HG03280 (cell line): Measurements from ENCODE around the gene CA10.

Experiments used
- ATAC-seq: cut with Tn5 transposase; IDR thresholded peaks from one replicate; pipeline ENCODE4 v1.9.1; 2021; ENCODE audit warnings: mild to moderate bottlenecking, moderate library complexity; ENCODE audit not compliant: unreplicated experiment

The CA10 gene

DNA sequence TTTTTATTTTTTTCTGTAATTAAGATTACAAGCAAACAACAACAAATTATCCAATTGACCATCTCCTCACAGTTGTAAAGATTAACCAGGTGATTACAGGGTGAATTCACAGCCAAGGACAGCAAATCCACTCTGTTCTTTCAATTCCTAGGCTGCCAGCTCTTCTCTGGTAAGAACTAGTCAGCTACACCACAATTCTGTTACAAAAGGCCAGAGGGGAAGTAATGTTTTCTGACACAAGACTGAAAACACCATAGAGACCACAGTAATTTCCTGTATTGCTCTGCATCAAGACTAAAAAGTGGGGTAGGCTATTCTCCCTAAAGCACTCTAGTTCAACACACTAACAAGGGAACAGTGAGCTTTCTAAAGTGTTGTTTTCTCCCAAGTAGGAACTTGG, 10.6 kb downstream of the CA10 start:
- peak; percentile 85 for ATAC-seq

DNA sequence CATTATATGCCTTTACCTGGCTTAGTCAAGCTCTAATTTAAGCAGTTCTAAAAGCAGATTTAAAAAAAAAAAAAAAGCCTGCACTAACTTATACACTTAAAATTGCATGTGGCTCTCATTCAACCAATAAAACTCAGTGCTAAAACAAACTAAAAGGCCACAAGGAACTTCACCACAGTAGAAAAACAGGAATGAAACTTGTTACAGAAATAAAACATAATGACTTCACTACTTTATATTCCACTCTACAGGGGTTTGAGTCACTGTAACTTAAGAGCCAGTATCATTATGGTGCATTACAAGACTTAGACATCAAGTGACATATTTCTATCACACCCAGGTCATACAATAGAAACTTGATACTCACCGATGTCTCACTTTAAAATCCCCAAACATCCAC, 11.1 kb downstream of the CA10 start:
- peak; percentile 45 for ATAC-seq

DNA sequence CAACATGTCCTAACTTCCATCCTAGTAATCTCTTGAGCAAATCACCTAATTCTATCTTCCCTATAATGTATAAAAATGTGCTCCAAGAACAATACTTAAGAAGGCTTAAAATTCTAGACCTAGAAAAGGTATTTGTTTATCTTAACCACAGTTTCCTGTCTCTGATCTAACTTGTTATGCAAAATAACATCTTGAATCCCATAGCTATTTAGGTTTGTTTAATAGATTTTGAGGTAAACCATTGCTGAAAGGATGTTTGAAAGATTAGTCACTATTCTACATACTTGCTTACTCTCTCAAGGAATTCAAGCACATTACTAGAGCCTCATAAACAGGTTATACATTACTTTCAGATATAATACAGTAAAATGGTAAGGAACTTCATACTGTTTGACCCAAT, 13.0 kb downstream of the CA10 start:
- no peak for ATAC-seq

DNA sequence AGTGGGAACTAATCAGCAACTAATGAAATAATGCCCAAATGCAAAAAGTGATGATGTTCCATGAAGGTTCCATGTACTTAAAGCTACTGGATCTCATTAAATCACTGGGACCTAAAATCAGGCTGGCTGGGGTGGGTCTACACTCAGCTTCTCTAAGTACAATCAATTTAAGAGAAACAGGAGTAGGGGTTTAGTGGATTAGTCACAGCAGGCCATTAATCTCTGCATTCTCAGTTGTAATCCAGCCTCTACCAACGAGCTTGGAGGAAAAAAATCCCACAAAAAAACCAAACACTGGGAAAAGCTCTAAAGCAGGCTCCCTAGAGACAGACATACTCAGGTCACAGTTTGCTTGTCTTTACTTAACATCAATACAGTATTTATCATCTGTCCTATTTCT, 15.0 kb downstream of the CA10 start:
- no peak for ATAC-seq

DNA sequence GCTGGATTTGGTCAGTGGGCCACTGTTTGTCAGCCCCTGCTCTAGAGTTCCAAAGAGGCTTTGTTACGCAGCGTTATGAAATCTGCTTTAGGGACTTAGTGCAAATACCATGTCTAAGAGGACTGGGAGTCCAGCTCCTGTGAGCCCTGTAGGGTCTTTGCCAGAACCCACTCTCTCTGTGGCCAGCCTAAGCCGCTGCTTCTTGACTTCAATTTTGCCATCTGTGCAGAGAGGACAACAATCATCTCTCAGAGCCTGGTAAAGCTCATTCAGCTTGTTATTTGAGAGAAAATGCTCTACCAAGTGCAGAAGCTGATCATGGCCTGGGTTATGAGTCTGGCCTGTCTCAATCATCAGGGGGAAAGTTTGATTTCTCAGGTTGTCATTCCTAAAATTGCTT, 17.9 kb downstream of the CA10 start:
- ATAC-seq, result no peak

DNA sequence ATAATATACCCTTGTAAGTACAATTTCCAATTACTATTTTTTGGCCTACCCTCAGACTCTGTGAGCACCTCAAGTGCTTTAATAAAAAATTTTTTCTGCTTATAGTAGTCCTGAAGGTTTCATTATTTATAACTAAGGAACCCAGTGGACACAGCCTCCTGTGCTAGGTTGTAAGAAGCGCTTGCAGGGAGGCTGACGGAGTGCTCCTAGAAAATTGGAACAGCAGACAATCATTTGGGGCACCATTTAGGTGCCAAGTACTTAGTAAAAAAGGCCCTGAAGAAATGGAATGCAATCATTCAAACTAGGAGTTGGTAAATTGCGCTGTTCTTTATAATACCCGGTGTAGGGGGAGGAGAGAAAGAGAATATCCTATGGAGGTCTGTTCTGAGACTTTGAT, 19.8 kb downstream of the CA10 start:
- no peak for ATAC-seq

DNA sequence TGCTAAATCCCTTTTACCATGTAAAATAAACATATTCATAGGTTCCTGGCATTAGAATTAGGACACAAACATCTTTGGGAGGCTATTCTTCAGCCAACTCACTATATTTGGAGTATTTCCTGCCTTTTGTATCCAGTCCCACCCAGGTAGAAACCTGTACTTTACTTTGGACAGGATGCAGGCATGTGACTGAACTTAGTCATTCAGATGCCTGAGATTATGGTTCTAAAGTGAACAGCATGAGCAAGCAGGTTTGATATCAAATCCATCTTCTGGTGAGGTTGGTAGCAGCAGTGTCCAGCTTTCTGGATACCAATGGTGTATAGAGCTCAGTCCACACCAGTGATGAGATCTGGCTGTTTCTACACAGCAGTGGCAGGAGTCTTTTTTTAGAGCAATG, 20.2 kb downstream of the CA10 start:
- ATAC-seq, result no peak

DNA sequence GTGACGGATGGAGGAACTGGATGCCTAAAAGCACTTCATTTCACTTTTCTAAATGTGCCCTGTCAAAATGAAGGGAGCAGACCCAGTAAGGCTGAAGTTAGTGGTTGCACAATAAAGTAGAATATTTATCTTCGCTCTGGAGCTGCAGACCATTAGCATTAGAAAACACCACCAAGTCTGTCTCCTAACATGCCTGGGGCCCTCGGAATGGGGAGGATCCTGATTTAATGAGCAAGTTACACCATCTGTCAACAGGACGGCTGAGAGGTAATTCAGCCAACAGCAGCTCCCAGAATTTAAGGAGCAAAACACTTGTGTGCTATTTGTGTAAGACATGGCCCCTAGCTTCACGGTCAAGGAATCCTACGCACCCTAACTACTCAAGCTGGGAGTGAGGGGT, 22.3 kb downstream of the CA10 start:
- ATAC-seq, result no peak

DNA sequence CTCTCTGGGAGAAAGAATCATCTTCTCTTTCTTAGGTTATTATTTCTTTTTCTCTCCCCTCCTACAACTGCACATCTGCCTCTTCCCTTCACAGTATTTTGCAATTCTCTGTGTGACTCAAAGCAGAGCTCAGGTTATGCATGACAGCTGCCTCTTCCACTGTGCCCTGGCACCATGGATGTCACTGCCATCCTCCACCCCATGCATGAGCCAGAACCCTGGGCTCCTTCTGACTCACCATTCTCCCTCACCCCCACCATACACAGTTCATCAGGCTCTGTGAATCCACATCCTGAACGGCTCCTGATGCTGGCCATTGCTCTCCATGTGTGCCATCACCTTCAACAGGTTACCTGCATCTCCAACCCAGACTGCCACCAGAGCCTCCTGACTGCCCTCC, 23.9 kb downstream of the CA10 start:
- no peak for ATAC-seq

DNA sequence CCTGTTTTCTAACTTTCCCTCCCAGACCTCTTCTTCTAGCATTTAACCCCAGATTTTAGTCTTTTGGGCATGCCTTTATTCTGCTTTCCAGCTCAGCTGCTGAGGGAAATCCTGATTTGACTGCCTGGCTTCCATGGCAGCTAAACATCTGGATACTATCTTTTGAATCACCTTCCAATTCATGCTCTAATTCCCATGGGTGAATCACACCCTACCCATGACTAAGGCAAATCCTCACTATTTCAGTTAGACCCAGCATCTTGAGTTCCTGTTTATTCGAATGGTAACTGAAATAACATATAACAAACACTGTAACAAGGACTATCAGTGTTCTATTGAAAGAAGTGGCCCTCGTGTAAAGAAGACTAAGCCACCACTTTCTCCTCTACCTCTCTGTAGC, 29.8 kb downstream of the CA10 start:
- ATAC-seq, result no peak

DNA sequence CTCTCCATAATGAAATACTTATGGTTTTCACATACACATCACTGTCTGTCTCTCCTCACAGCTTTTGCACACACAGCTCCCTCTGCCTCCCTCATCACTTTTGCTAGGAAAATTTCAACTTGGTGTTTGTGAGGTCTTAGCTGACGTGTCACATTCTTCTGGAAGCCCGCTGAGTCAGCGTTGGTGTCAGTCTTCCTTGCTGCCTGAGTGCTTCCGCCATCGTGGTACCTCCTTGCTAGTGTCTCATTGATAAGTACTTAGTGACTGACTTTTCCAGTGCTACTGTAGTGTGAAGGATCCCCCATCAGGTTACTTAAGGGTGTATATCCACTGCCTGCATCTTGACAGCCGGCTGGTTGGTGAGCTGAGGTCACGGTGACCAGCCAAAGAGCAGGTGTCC, 33.5 kb downstream of the CA10 start:
- no peak for ATAC-seq

DNA sequence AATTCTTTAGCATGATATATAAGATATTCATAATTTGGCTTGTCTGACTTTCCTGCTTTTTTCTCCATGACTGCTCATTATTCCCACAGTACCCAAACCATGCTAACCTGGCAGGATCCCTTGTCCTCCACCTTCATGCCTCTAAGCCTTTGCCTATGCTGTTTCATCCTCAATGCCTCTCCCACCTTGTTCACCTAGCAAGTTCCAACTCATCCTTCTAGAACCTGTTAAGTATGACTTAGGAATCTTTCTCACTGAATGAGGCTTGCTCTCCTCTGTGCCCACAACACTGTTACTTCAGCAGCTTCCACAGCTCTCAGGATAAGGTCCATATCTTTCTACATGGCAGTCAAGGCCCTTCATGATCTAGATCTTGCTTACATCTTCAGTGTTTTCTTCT, 34.0 kb downstream of the CA10 start:
- no peak for ATAC-seq

DNA sequence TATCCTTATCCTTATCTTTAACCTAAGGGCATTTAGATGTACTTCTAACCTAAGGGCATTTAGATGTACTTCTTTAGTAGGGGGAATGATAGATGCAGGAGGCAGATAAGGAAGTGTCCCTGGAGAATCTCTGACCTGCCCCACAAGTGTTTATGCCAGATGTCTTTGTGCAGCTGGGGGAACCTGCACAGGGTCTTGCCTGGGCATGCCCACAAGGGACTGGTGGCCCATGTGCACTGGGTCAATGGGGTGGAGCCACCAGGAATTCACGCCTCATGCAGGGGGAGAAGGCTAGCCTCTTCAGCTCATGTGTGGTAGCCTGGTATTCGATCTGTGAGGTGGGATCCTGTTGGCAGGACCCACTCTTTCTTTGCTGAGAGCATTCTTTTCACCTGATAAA, 38.0 kb downstream of the CA10 start:
- no peak for ATAC-seq

DNA sequence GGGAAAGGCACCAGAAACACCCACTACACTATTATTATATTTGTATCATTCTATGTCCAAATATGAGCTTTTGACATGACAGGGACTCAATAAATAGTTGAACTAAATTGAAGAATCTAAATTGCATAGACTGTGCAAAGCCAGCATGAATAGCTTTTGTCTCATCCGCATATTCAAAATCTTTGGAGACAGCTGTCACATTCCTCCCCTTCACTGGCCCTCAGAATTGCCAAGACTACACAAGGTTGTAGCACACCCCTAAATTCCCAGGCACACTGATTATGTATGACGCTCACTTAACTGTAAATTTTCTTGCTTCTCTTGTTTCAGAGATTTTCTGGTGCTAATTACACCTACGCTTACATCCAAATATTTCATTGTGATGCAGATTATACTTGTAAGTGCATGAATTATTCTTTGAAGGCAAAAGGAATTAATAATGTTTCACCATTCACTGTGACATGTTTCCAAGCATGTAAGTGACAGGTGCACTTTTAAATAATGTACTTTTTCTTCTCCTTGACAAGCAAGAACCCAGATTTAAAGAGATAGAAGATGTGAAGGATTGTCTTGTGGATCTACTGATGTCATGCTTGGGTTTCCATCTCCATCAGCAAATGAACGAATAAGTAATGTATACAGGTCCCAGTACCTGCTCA, 47.5 kb downstream of the CA10 start:
- ATAC-seq, result no peak

DNA sequence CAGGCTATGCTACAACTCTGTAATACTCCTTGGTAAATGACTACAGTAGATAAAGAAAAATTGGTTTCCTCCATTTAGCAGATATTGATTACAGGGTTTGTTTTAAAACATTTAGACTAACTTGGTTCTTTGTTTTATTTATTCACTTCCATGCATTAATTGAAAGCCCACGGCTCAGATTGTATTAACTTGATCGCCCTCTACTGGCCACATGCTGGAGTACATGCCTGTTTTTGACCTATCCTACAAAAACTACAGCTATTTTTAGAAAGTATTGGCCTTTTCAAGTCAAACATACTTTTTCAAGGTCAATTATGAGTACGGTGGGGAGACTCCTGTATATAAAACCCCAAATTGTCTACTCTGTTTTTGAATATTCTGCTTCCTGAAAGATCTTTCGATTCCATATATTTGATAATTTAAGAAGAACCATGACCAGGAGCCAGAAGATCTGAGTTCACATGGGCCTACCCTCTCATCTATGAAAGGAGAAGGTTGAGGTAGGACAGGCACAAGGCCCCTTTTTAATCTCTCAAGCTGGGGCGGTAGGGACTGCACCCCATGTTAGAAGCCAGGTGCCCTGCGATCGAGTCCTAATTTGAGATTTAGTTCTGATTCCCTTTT, 51.8 kb downstream of the CA10 start:
- ATAC-seq, result no peak

DNA sequence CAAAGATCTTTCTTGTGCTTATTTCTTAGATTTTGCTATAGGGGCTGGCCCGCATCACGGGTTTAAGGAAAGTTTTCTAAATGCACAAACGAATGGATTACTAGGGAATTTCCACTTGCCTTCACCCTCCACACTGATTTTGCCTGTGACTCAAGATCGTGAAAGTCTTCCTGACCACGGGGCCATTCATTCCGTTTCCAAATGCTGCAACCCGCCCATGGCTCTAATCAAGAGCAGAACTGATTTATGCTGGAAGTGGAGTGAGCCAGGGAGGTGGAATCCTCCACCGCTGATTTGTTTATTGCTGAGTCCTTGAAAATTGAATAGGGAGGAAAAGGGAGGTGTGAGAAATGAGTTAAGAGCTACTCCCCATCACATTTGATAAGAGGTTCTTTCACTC, 52.4 kb downstream of the CA10 start:
- ATAC-seq, result no peak

DNA sequence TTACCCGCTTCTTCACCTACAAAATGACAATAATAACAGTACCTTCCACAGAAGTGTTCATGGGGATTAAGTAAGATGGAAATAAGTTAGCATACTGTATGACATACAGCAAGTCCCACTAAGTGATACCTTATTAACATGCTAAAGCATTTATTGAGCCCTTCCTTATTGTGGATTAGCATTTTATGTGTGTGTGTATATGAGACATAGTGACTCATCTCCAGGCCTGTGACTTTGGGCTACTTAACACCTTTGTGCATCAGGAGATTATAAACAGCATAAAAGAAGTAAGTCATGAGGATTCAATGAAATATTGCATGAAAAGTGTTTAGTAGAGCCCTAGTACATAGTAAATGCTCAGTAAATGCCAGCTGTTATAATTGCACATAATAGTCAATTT, 52.9 kb downstream of the CA10 start:
- ATAC-seq, result no peak

DNA sequence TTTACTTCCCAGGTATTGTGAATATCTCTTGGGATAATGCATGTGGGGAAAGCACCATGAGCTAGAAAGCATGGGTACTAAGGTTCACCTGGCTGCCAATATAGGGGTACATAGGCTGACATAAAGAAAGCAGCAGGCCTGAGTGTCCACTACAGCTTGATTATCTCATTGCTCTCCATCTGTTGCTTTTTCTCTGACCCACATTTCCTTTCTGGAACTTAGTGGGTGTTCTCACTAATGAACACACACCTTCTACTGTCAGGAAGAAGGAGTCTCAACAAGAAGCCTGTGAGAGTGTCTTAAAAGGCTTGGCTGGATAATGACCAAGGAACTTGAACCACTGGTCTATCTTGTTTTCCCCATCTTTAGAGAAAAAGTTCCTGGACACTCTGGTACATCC, 62.5 kb downstream of the CA10 start:
- ATAC-seq, result no peak

DNA sequence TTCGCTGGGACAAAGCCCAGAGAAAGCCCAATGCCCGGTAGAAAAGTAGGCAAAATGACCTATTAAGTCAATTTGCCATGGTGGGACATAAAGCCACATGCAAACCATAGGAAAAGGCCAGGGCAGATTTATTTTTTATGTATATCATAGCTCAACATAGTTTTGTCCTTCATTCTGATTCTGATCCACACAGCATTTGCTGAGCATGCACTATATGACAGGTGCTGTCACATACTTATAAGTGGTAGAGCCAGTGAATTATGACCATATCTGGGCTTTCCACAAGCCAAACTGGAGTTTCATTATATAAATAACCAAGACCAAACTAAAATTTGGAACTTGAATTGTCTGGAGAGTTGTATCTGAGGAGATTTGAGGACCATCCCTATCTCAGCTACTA, 74.3 kb downstream of the CA10 start:
- ATAC-seq, result no peak

DNA sequence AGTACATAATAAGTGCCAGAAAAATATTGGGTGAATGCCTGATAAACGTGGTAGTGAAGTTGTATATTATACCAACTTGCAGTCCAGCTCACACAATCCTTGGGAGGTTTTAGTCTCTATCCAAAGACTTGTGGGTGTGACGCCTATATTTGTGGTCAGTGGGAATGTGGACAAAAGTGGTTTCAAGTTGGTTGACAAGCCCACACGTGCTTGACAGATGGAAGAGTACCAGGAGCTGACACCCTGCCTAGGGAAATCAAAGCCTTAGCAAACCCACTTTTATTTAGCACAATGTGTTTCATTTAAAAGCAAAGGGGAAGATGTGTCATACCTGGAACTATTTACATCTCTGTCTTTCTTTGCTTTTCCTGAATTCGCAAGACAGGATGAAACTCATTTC, 79.0 kb downstream of the CA10 start:
- no peak for ATAC-seq

DNA sequence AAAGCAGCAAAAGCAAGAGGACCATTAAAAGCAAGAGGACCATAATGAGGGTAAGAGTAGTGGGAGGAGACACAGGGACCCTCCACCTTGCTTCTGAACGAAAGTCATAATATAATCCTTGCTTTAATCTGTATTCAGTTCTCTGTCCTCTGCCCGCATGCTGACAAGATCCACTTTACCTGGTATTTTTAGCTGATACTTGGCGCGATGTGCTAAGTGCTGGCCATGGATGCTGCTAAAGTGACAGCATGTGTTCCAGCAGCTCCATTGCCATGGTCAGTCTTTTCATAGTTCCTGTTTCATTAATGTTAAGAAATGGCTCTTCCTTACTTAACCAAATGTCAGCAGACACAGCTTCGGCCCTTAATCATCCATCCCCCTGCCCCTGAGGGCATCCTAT, 86.8 kb downstream of the CA10 start:
- no peak for ATAC-seq

DNA sequence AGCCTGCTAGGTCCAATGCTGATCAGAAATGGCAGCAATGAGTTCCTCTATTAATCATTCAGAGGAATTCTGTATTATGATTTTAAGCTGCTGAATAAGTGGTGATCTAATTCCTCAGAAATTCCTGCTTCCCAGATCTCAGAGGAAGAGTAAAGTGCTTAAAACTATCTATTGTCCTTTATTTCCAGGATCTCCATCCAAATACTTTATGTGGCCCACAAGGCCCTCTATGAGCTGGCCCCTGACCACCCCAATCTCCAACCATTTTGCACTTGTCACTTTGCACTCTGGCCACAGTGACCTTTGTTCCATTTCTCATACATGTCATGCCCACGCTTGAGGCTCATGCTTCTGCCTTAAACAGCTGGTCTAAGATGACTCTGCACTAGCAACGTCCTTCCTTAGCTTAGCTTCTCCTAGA, 93.7 kb downstream of the CA10 start:
- ATAC-seq, result no peak

DNA sequence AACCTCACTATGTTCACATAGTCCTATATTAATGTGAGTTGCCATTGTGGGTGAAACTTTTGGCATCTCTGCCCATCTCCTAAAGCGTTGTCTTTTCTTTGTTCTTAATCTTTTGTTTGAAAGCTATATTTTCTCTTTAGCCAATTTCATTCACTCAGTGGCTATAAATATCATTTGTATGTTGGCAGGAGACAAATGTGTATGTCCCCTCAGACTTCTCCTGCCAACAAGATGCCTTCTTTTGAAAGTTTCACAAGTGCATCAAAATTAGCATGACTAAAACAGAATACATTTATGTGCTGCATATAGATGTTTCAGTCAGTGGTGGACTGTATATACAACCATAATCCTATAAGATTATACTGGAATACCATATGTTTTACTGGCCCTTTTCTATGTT, 109.0 kb downstream of the CA10 start:
- no peak for ATAC-seq
